ENCODE data around the gene AUH. TPM values are rescaled to one million over a fixed set of nuclear protein-coding genes. Genes with fewer than 3 reads are reported as not detected.

AUH gene
- total RNA-seq, 1 donor from 2014 or later, result 14.0 TPM

DNA sequence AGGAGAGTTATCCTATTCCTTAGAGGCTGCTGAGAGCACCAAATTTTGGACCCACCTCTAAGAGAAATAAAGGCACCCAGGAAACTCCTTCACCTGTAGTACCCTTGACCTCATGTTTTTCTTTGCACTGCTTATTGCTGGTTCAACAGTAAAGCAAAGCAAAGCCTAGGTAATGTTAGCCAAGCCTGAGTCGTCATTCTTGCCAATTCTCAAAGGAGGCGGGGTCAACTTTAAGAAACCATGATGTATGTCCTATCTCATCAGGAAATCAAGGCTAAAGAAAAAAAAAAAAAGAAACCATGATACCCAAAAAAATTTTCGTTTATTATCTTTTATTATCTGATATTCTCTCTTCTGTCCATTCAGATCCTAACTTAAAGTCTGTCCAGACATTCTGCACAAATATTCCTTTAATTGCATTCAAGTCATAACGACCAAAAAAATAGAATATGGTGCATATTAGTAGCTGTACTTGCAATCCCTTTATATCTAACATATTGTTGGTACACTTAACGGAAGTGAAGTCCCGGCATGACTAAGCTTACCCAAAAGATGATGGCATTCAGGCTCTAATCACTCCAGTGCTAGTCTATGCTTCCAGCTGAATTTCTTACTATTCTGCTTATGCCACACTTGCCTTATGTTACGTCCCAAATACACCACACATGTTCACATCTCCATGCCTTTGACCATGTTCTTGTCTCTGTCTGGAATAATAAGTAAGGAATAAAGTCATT, 1.8 kb downstream of the AUH start:
- ChIA-PET CTCF (interaction anchor here (1.4 to 1.7 kb wide), 2 partner anchors 66 to 445 kb away, joined by 6 to 8 read pairs; no protein-coding TSS in a partner anchor), POLR2A (interaction anchor here (0.5 to 1.8 kb wide), 2 partner anchors 152 to 232 kb away, joined by 3 to 5 read pairs; no protein-coding TSS in a partner anchor)
- Mint-ChIP-seq H3K9me3 (no peaks in the 10 kb centered on the region), H3K27ac (peak overlapping the region; percentile 54), H3K4me3 (peak overlapping the region; percentile 94), H3K27me3 (no peaks in the 10 kb centered on the region), H3K4me1 (peaks cover 35% of the 10 kb centered on the region), H3K36me3 (ENCODE audit: low read depth) (peaks cover 33% of the 10 kb centered on the region)
- TF ChIP-seq, protein P1, sequence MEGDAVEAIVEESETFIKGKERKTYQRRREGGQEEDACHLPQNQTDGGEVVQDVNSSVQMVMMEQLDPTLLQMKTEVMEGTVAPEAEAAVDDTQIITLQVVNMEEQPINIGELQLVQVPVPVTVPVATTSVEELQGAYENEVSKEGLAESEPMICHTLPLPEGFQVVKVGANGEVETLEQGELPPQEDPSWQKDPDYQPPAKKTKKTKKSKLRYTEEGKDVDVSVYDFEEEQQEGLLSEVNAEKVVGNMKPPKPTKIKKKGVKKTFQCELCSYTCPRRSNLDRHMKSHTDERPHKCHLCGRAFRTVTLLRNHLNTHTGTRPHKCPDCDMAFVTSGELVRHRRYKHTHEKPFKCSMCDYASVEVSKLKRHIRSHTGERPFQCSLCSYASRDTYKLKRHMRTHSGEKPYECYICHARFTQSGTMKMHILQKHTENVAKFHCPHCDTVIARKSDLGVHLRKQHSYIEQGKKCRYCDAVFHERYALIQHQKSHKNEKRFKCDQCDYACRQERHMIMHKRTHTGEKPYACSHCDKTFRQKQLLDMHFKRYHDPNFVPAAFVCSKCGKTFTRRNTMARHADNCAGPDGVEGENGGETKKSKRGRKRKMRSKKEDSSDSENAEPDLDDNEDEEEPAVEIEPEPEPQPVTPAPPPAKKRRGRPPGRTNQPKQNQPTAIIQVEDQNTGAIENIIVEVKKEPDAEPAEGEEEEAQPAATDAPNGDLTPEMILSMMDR (IDR thresholded peaks at IDR 0.05), result no peak
- ATAC-seq (ENCODE audit: low read depth), result no peak
- DNase-seq, result no peak
- intact Hi-C loops (cut with micrococcal nuclease), result loop anchor here (1.0 to 5.0 kb wide), 4 partner anchors 153 to 367 kb away; no protein-coding TSS in a partner anchor

DNA sequence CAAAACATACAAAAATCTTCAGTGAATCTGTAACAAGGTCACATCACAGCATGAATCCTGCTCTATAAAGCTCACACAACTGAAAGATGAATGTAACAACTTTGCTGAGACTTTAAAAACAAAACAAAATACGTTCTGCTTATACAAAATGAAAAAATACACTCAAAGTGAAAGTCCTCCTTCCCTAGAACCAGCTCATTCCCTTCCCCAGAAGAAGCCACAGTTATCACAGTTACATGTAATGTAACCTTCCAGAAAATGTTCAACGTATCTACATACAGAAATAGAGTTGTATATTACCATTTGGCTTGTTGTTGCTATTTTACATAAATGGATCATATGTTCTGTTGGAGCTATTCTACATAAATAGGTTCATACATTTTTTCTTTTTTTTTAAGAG, 2.6 kb downstream of the AUH start:
- Mint-ChIP-seq H3K9me3 (no peaks in the 10 kb centered on the region), H3K27ac (no peak overlapping the region), H3K27me3 (no peaks in the 10 kb centered on the region), H3K4me1 (peaks cover 35% of the 10 kb centered on the region), H3K36me3 (ENCODE audit: low read depth) (peaks cover 42% of the 10 kb centered on the region), H3K4me3 (no peak overlapping the region)
- CTCF ChIA-PET, result interaction anchor here (1.4 kb wide), 1 partner anchor 444 kb away, joined by 6 read pairs; no protein-coding TSS in a partner anchor
- ATAC-seq (ENCODE audit: low read depth), result no peak
- no peak for DNase-seq
- TF ChIP-seq, protein P1 (IDR thresholded peaks at IDR 0.05), result no peak
- intact Hi-C loops (cut with micrococcal nuclease), result no loop called here
- POLR2A ChIA-PET, result interaction anchor here (0.6 to 1.3 kb wide), 2 partner anchors 65 to 167 kb away, joined by 3 to 4 read pairs; partner anchors contain the start of gene NFIL3

DNA sequence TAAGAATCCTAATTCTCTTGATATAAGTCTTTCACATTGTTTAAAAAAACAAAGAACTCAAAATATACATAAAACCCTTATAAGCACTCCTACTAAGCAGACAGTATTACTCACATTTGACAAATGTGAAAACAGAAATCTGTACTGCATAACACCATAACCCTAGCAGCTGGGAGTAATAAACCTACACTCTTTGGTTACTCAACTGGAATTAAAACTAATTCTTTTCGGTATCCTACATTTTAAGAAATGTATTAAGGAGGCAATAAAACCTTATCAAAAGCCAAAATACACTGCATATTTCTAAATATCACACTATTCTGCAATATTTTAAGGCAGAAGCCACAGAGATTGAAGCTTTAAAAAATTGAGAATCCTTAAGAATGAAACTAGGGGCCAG, 6.8 kb downstream of the AUH start:
- peaks cover 14% of the 10 kb centered on the region for H3K4me1 Mint-ChIP-seq
- no peaks in the 10 kb centered on the region for H3K27me3 Mint-ChIP-seq
- ATAC-seq (ENCODE audit: low read depth), result no peak
- DNase-seq, result no peak
- TF ChIP-seq, protein P1 (IDR thresholded peaks at IDR 0.05), result no peak
- H3K27ac Mint-ChIP-seq, result no peak overlapping the region
- POLR2A ChIA-PET, result no interaction called here
- intact Hi-C loops (cut with micrococcal nuclease), result no loop called here
- CTCF ChIA-PET, result no interaction called here
- H3K4me3 Mint-ChIP-seq, result no peak overlapping the region
- peaks cover 58% of the 10 kb centered on the region for H3K36me3 Mint-ChIP-seq (ENCODE audit: low read depth)
- no peaks in the 10 kb centered on the region for H3K9me3 Mint-ChIP-seq

DNA sequence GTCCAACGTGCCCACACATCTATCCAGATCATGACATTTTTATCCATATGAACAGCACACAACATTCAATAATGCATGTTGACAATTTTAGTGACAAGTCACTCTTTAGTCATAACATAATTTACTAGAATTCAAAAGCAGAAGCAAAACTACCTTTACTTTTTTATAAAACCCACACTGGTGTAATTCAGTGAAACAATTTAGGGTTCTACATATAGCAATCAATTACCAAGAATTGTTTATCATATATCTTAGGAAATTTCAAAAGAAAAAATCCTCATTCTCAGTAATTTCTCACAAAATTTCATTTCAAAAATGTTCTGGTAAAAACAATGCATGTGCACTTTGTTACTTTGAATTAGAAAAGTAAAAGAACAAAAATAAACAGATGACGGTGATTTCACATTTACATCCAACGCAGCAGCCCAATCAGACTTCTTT, 12.6 kb downstream of the AUH start:
- TF ChIP-seq, protein P1 (IDR thresholded peaks at IDR 0.05), result no peak
- Mint-ChIP-seq H3K4me3 (no peak overlapping the region), H3K9me3 (no peaks in the 10 kb centered on the region), H3K4me1 (peaks cover 2% of the 10 kb centered on the region), H3K27ac (no peak overlapping the region), H3K36me3 (ENCODE audit: low read depth) (peaks cover 45% of the 10 kb centered on the region), H3K27me3 (no peaks in the 10 kb centered on the region)
- no peak for DNase-seq
- ChIA-PET CTCF (no interaction called here), POLR2A (no interaction called here)
- intact Hi-C loops (cut with micrococcal nuclease), result no loop called here
- no peak for ATAC-seq (ENCODE audit: low read depth)

DNA sequence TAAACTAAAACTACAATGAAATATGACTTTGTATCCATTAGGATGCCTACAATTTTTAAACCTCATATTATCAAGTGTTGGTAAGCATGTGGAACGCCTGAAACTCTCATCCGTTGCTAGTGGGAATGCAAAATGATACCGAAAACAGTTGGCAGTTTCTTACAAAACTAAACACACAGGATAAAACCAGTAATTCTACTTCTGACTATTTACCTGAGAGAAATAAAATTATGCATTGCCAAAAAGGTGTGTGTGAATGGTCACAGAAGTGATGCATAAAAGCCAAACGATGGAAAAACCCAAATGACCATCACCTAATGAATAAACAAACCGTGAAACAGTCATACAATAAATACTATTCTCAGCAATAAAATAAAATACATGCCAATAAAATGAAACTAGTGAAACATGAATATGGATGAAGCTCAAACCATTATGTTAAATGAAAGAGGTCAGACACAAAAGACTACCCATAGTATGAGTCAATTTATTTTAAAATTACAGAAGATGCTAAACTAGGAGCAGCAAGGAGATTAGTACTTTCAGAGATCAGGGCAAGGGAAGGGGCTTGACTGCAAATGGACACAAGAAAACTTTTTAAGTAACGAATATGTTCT, 13.4 kb downstream of the AUH start:
- TF ChIP-seq, protein P1 (IDR thresholded peaks at IDR 0.05), result no peak
- H3K27me3 Mint-ChIP-seq, result no peaks in the 10 kb centered on the region
- intact Hi-C loops (cut with micrococcal nuclease), result no loop called here
- H3K9me3 Mint-ChIP-seq, result no peaks in the 10 kb centered on the region
- POLR2A ChIA-PET, result no interaction called here
- no peak overlapping the region for H3K27ac Mint-ChIP-seq
- no peak for DNase-seq
- no peak overlapping the region for H3K4me3 Mint-ChIP-seq
- peaks cover 2% of the 10 kb centered on the region for H3K4me1 Mint-ChIP-seq
- ATAC-seq (ENCODE audit: low read depth), result no peak
- H3K36me3 Mint-ChIP-seq (ENCODE audit: low read depth), result peaks cover 45% of the 10 kb centered on the region
- CTCF ChIA-PET, result no interaction called here

All from activated B cell treated with CpG ODN at 0.5 μM for 24 hours (primary cell).